GM12878 (cell line): ENCODE results near the gene P4HA2. TPM values are rescaled to one million over a fixed set of nuclear protein-coding genes. Genes with fewer than 3 reads are reported as not detected.

Source experiments
- ATAC-seq: fragments of 200-7000 bp; cut with Tn5 transposase; 3 replicates; pipeline ENCODE4 v1.9.1; 2020; ENCODE audit warnings: mild to moderate bottlenecking, moderate library complexity
- BruUV-seq: library from RNA; stranded (reverse); fragments of 400-500 nt; replicated peaks from 2 replicates; lab custom pipeline; 2021; lab: Mats Ljungman, UMichigan
- CTCF ChIA-PET: fragments of 300-600 bp; sonication (Branson Sonifier 250); formaldehyde crosslinking; extraction: SDS; loops from one replicate; lab custom pipeline; 2021; ENCODE audit warnings: inconsistent platforms; lab: Yijun Ruan, JAX
- POLR2A ChIA-PET: fragments of 350-600 bp; formaldehyde crosslinking; extraction: SDS; loops from one replicate; lab custom pipeline; 2021; ENCODE audit warnings: inconsistent platforms; lab: Charles Lee
- RAD21 ChIA-PET: fragments of 300-600 bp; sonication (Branson Sonifier 250); formaldehyde crosslinking; loops from one replicate; lab custom pipeline; 2023; ENCODE audit warnings: antibody characterized with exemption; ENCODE audit not compliant: unreplicated experiment; lab: Charles Lee
- SMC1A ChIA-PET: fragments of 300-600 bp; sonication (Branson Sonifier 250); formaldehyde crosslinking; loops from one replicate; lab custom pipeline; 2023; ENCODE audit not compliant: unreplicated experiment, uncharacterized antibody; lab: Charles Lee
- DNase-seq: peaks from one replicate; pipeline ENCODE4 v3.0.0-alpha.2; 2011; ENCODE audit warnings: low read depth, low spot score
- FAIRE-seq: peaks from 3 replicates; lab custom pipeline; 2011; peaks lifted over from hg19 to GRCh38; lab: Jason Lieb, UNC
- H2AFZ ChIP-seq: 2 replicates; pipeline ENCODE4 v1.6.0; 2011; ENCODE audit warnings: low read depth, low read length, control low read depth; ENCODE audit not compliant: control insufficient read depth
- H3K27ac ChIP-seq: 2 replicates; pipeline ENCODE4 v1.5.1; 2011; ENCODE audit warnings: control low read depth; ENCODE audit not compliant: control insufficient read depth, insufficient read depth
- H3K27me3 ChIP-seq, 2 experiments: replicated peaks in 1 of 2; 2 replicates each; pipeline versions ENCODE4 v1.6.0 to v1.6.1; 2011; ENCODE audit warnings: low read length in 1 of 2; ENCODE audit not compliant: control insufficient read depth in 2 of 2, insufficient read depth in 2 of 2
- H3K36me3 ChIP-seq, 2 experiments: 2 replicates each; pipeline ENCODE4 v1.5.1; 2011; ENCODE audit warnings: low read length in 1 of 2; ENCODE audit not compliant: control insufficient read depth in 2 of 2, insufficient read depth in 2 of 2
- H3K4me1 ChIP-seq: 2 replicates; pipeline ENCODE4 v1.6.1; 2011; ENCODE audit warnings: mild to moderate bottlenecking, low read length, moderate library complexity, mixed read lengths; ENCODE audit not compliant: control insufficient read depth, insufficient read depth
- H3K4me2 ChIP-seq: 2 replicates; pipeline ENCODE4 v1.6.0; 2011; ENCODE audit warnings: control low read depth; ENCODE audit not compliant: control insufficient read depth, insufficient read depth
- H3K4me3 ChIP-seq: fragments of 200-600 bp; sonication (generic); 2 replicates; pipeline ENCODE4 v1.5.1; 2016
- H3K79me2 ChIP-seq: 2 replicates; pipeline ENCODE4 v1.6.0; 2011; ENCODE audit warnings: low read length; ENCODE audit not compliant: control insufficient read depth, insufficient read depth
- H3K9ac ChIP-seq: 2 replicates; pipeline ENCODE4 v1.8.0; 2011; ENCODE audit warnings: low read length, control low read depth, mixed read lengths; ENCODE audit not compliant: control insufficient read depth, insufficient read depth
- H3K9me3 ChIP-seq: replicated peaks from 3 replicates; pipeline ENCODE4 v1.5.1; 2011; ENCODE audit warnings: mild to moderate bottlenecking, low read length; ENCODE audit not compliant: control insufficient read depth, insufficient read depth
- H4K20me1 ChIP-seq: 2 replicates; pipeline ENCODE4 v1.6.0; 2011; ENCODE audit not compliant: control insufficient read depth, insufficient read depth
- BRCA1 ChIP-seq: IDR thresholded peaks from 2 replicates; pipeline ENCODE4 v1.6.1; 2011; ENCODE audit warnings: low read depth, low read length, improper control_type of control experiment
- CUX1 ChIP-seq: IDR thresholded peaks from 2 replicates; pipeline ENCODE4 v1.6.1; 2012; ENCODE audit warnings: improper control_type of control experiment, low read depth, low read length; ENCODE audit not compliant: insufficient replicate concordance
- ESRRA ChIP-seq: IDR thresholded peaks from 2 replicates; pipeline ENCODE4 v1.6.1; 2012; ENCODE audit warnings: mild to moderate bottlenecking, low read length, improper control_type of control experiment
- EZH2 ChIP-seq: IDR thresholded peaks from 2 replicates; pipeline ENCODE4 v1.6.1; 2012; ENCODE audit warnings: low read depth, mild to moderate bottlenecking, control low read depth, inconsistent platforms, low read length, borderline replicate concordance; ENCODE audit not compliant: control insufficient read depth
- MEF2A ChIP-seq: IDR thresholded peaks from 2 replicates; pipeline ENCODE4 v1.6.1; 2011; ENCODE audit warnings: low read depth, mild to moderate bottlenecking, low read length, moderate library complexity; ENCODE audit not compliant: insufficient read depth
- MEF2B ChIP-seq: fragments of 450-650 bp; IDR thresholded peaks from 2 replicates; pipeline ENCODE4 v1.6.1; 2018; ENCODE audit warnings: mild to moderate bottlenecking, moderate library complexity; ENCODE audit not compliant: partially characterized antibody, poor library complexity, severe bottlenecking
- MTA3 ChIP-seq: IDR thresholded peaks from 2 replicates; pipeline ENCODE4 v1.6.1; 2012; ENCODE audit warnings: low read length, inconsistent platforms, borderline replicate concordance
- NFYB ChIP-seq: IDR thresholded peaks from 2 replicates; pipeline ENCODE4 v1.6.1; 2011; ENCODE audit warnings: low read depth, mild to moderate bottlenecking, low read length, improper control_type of control experiment, moderate library complexity; ENCODE audit not compliant: insufficient read depth
- SRF ChIP-seq, 2 experiments: IDR thresholded peaks; 2 replicates each; pipeline ENCODE4 v1.6.1; 2011; ENCODE audit warnings: low read depth in 2 of 2, low read length in 2 of 2, mild to moderate bottlenecking in 1 of 2, moderate library complexity in 1 of 2
- ZBTB4 ChIP-seq: fragments of 450-650 bp; formaldehyde crosslinking; IDR thresholded peaks from 2 replicates; pipeline ENCODE4 v1.4.0; 2022; ENCODE audit warnings: mild to moderate bottlenecking, moderate library complexity
- ZNF217 ChIP-seq: fragments of 450-650 bp; IDR thresholded peaks from 2 replicates; pipeline ENCODE4 v1.6.1; 2017; ENCODE audit warnings: antibody characterized with exemption, mild to moderate bottlenecking
- ZNF622 ChIP-seq: fragments of 450-650 bp; IDR thresholded peaks from 2 replicates; pipeline ENCODE4 v1.6.1; 2017; ENCODE audit warnings: mild to moderate bottlenecking, inconsistent platforms
- WGBS: methylation state at CpG from one replicate; pipeline ENCODE4 v1.1.6; 2016; ENCODE audit warnings: low lambda C conversion rate; ENCODE audit not compliant: insufficient replicate concordance, insufficient coverage; ENCODE audit errors: missing lambda C conversion rate; 5-methylcytosine and 5-hydroxymethylcytosine counted together
- in situ Hi-C: fragments of 300-500 bp; cut with MboI; formaldehyde crosslinking; loops from 9 replicates; pipeline ENCODE4 v1.14.3; 2018; ENCODE audit warnings: mixed read lengths
- intact Hi-C: fragments of 100-400 bp; cut with micrococcal nuclease; formaldehyde crosslinking; loops from one replicate; pipeline ENCODE4 v1.14.2; 2022; ENCODE audit not compliant: unreplicated experiment
- polyA plus RNA-seq, 11 experiments: library from polyadenylated mRNA; depleted of rRNA in 4 of 11; unstranded in 6 of 11; stranded (reverse) in 5 of 11; fragments of >200 nt; fragmentation: Nextera tagmentation in 4 of 11; fragmentation: Illumina TruSeq in 1 of 11; extraction: Ambion mirVana in 4 of 11; extraction: Trizol in 1 of 11; gene quantifications; 1 replicate in 1 of 11; 2 replicates in 10 of 11; pipeline versions ENCODE4 v1.2.1 to v1.2.3, GENCODE V29; 2011 to 2016; ENCODE audit warnings: inconsistent platforms in 2 of 11, missing spikeins in 2 of 11, low read depth in 1 of 11
- total RNA-seq, 4 experiments: library from RNA; depleted of rRNA in 3 of 4; stranded (reverse); fragments of >200 nt in 3 of 4; fragmentation: Illumina TruSeq in 1 of 4; extraction: Trizol in 1 of 4; gene quantifications; 2 replicates each; pipeline versions ENCODE4 v1.2.1 to v1.2.3, GENCODE V29; 2013 to 2021

P4HA2 gene
- total and polyA plus RNA-seq, 10 of the 15 experiments (the other 5 are each of a cell fraction or from before 2014, with no cell fraction given), result 4.7 to 10.9 (median 7.5) TPM

GRCh38 chr5:132204371-132205135, 23.1 kb downstream of the P4HA2 start:
- RAD21 ChIA-PET, result interaction anchor here (1.9 kb wide), 1 partner anchor 33 kb away, joined by 8 read pairs; no protein-coding TSS in a partner anchor
- FAIRE-seq (no peak), DNase-seq (no peak), ATAC-seq (0 out of 3 replicates have a peak, but pooled peaks have one; percentile 7)
- Histone ChIP-seq H3K9ac (no peak overlapping the region), H4K20me1 (no peaks in the 10 kb centered on the region), H3K4me3 (no peak overlapping the region), H3K79me2 (no peaks in the 10 kb centered on the region), H3K27me3 (no peaks in the 10 kb centered on the region), H3K4me2 (no peak overlapping the region), H3K27ac (no peak overlapping the region), H3K9me3 (no peaks in the 10 kb centered on the region), H3K36me3 (no peaks in the 10 kb centered on the region), H2AFZ (no peak overlapping the region), H3K4me1 (peaks cover 6% of the 10 kb centered on the region)
- intact Hi-C loops, result no loop called here
- no TSS peak for BruUV-seq
- POLR2A ChIA-PET, result interaction anchor here (0.5 kb wide), 1 partner anchor 245 kb away, joined by 4 read pairs; no protein-coding TSS in a partner anchor
- SMC1A ChIA-PET, result interaction anchor here (0.7 to 6.0 kb wide), 3 partner anchors 14 to 778 kb away, joined by 3 to 28 read pairs (median 22); no protein-coding TSS in a partner anchor
- CTCF ChIA-PET, result interaction anchor here (1.2 to 3.6 kb wide), 3 partner anchors 14 to 33 kb away, joined by 4 to 20 read pairs (median 5); no protein-coding TSS in a partner anchor
- 83% methylated on average over 7 of the region's 7 CpGs for WGBS
- in situ Hi-C loops, result no loop called here
- TF ChIP-seq ZNF622, result no peak
- no peak for TF ChIP-seq MEF2A
- no peak for TF ChIP-seq ZNF217
- no peak for TF ChIP-seq ZBTB4 (CRISPR knock-in tag)
- no peak for TF ChIP-seq MTA3
- no peak for TF ChIP-seq EZH2
- TF ChIP-seq CUX1, result no peak
- TF ChIP-seq ESRRA, result no peak
- no peak for TF ChIP-seq BRCA1
- no peak for TF ChIP-seq NFYB
- no peak for TF ChIP-seq MEF2B
- no peak for TF ChIP-seq SRF (IDR thresholded peaks at IDR 0.05; ENCODE audit: low read depth in 2 of 2, low read length in 2 of 2)
